ENCODE measurements around the gene NUP93.

GRCh38 chr16:56886296-56886695 is 156.4 kb downstream of the NUP93 start:
- TF ChIP-seq CTCF (IDR thresholded peaks at IDR 0.05) (no peak), POLR2A (IDR thresholded peaks at IDR 0.05) (no peak)
